NB4 (cell line): ENCODE results near the gene RSPH3.

Source experiments
- CTCF ChIP-seq: IDR thresholded peaks from one replicate; pipeline ENCODE4 v1.5.1; 2012; ENCODE audit warnings: low read depth, low read length
- MAX ChIP-seq: IDR thresholded peaks from 2 replicates; pipeline ENCODE4 v1.6.1; 2011; ENCODE audit warnings: low read depth, low read length
- MYC ChIP-seq: IDR thresholded peaks from 2 replicates; pipeline ENCODE4 v1.6.1; 2011; ENCODE audit warnings: low read depth, low read length
- POLR2A ChIP-seq: IDR thresholded peaks from 2 replicates; pipeline ENCODE4 v1.6.1; 2011; ENCODE audit warnings: mild to moderate bottlenecking; ENCODE audit not compliant: insufficient read length; ENCODE audit errors: extremely low read depth

- TF ChIP-seq CTCF (no peak), MAX (no peak), POLR2A (no peak), MYC (no peak)
Observed at GRCh38 chr6:158938220-158938619, 61.8 kb downstream of the RSPH3 start.
